Fibroblast of lung (primary cell): Measurements from ENCODE around the gene PDCD1LG2. TPM values are rescaled to one million over a fixed set of nuclear protein-coding genes. Genes with fewer than 3 reads are reported as not detected.
A peak's percentile ranks its signal among the peaks of the same experiment; 100 is the strongest.

Experiments
- DNase-seq, 2 donors: peaks; one replicate each; pipeline versions ENCODE4 v3.0.0 to v3.0.0-alpha.2; 2010; ENCODE audit warnings: low read depth in 2 of 2
- H2AFZ ChIP-seq: 2 replicates; pipeline ENCODE4 v1.5.1; 2012; ENCODE audit warnings: low read length, control low read depth, inconsistent platforms
- H3K27ac ChIP-seq: 2 replicates; pipeline ENCODE4 v1.5.1; 2011; ENCODE audit warnings: low read length, control low read depth; ENCODE audit not compliant: insufficient read depth
- H3K27me3 ChIP-seq: 2 replicates; pipeline ENCODE4 v1.5.1; 2011; ENCODE audit warnings: mild to moderate bottlenecking, low read length; ENCODE audit not compliant: control insufficient read depth, insufficient read depth
- H3K36me3 ChIP-seq: 2 replicates; pipeline ENCODE4 v1.5.1; 2011; ENCODE audit warnings: low read length; ENCODE audit not compliant: control insufficient read depth, insufficient read depth
- H3K4me1 ChIP-seq: 2 replicates; pipeline ENCODE4 v1.5.1; 2011; ENCODE audit warnings: low read length; ENCODE audit not compliant: control insufficient read depth, insufficient read depth; ENCODE audit errors: extremely low read depth
- H3K4me2 ChIP-seq: 2 replicates; pipeline ENCODE4 v1.5.1; 2011; ENCODE audit warnings: low read length, control low read depth; ENCODE audit not compliant: insufficient read depth; ENCODE audit errors: extremely low read depth
- H3K4me3 ChIP-seq, 4 experiments: fragments of 200-600 bp in 1 of 4; sonication (generic) in 1 of 4; replicated peaks in 1 of 4; 2 replicates each; pipeline ENCODE4 v1.5.1; 2011 to 2016; ENCODE audit warnings: low read length in 4 of 4, low read depth in 3 of 4, mild to moderate bottlenecking in 3 of 4, control low read depth in 2 of 4, inconsistent platforms in 1 of 4, mixed read lengths in 1 of 4; ENCODE audit not compliant: insufficient read depth in 1 of 4; ENCODE audit errors: control extremely low read depth in 1 of 4
- H3K79me2 ChIP-seq: 2 replicates; pipeline ENCODE4 v1.5.1; 2012; ENCODE audit warnings: mild to moderate bottlenecking, low read length, inconsistent platforms; ENCODE audit not compliant: control insufficient read depth, insufficient read depth
- H3K9ac ChIP-seq: 2 replicates; pipeline ENCODE4 v1.5.1; 2011; ENCODE audit warnings: mild to moderate bottlenecking, low read length, control low read depth; ENCODE audit not compliant: insufficient read depth
- H3K9me3 ChIP-seq: 2 replicates; pipeline ENCODE4 v1.5.1; 2012; ENCODE audit warnings: low read depth, low read length; ENCODE audit not compliant: control insufficient read depth, insufficient read depth
- H4K20me1 ChIP-seq: 2 replicates; pipeline ENCODE4 v1.5.1; 2011; ENCODE audit warnings: low read length; ENCODE audit not compliant: control insufficient read depth, insufficient read depth; ENCODE audit errors: extremely low read depth
- EZH2 ChIP-seq: IDR thresholded peaks from 2 replicates; pipeline ENCODE4 v1.5.1; 2012; ENCODE audit warnings: low read length, control low read depth, mild to moderate bottlenecking; ENCODE audit errors: missing control alignments
- polyA plus RNA-seq, 2 donors: library from polyadenylated mRNA; depleted of rRNA in 1 of 2; stranded (reverse) in 1 of 2; unstranded in 1 of 2; fragments of >200 nt; gene quantifications; 2 replicates each; pipeline ENCODE4 v1.2.1, GENCODE V29; 2011 to 2012; ENCODE audit warnings: missing spikeins in 1 of 2
- total RNA-seq: library from RNA; depleted of rRNA; stranded (reverse); fragments of >200 nt; gene quantifications from 2 replicates; pipeline ENCODE4 v1.2.1, GENCODE V29; 2014
- TF ChIP-seq, protein P1 (sequence below), 2 donors: IDR thresholded peaks in 1 of 2; conservative IDR thresholded peaks in 1 of 2; 1 replicate in 1 of 2; 2 replicates in 1 of 2; pipeline ENCODE4 v1.5.1; 2011 to 2012; ENCODE audit warnings: low read length in 2 of 2, control low read depth in 1 of 2, inconsistent platforms in 1 of 2, low read depth in 1 of 2, mild to moderate bottlenecking in 1 of 2

Gene PDCD1LG2
- total and polyA plus RNA-seq, 2 donors (not counting 1 experiment from before 2014, with no cell fraction given) = 6.9 to 16.9 TPM

DNA sequence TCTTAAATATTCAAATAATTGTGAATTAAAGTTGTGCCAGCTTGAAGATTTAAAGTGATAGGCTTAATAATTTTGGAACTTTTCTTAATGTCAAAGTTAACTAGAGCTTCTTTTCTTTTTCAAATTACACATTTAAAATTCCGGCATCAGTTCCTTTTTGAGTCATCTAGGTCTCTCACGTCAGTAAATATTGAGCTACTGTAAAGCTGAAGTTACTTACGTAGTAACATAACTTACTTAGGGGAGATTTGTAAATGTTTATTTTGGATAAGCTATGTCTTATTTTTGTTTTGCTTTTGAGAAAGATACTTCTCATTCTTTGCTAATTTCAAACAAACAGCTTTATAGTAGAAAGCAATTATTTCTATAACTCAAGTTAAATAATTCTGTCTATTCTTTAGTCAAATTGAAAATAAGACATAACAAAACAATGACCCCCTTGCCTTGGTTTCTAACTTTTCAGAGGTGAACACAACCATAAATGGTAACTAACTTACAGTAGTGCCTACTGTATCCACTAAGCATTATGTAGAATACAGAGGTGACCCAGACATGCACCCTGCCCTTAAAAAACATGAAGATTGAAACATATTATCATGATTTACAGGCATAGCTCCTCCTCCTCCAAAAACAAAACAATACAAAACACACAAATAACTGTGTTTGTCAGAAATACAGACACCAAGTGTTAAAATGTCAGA lies 30.2 kb upstream of the PDCD1LG2 start:
- H3K79me2 ChIP-seq = no peaks in the 10 kb centered on the region
- DNase-seq = no peak

GRCh38 chr9:5480919-5481318 lies 29.4 kb upstream of the PDCD1LG2 start:
- DNase-seq = no peak
- Histone ChIP-seq H3K27me3 (no peaks in the 10 kb centered on the region), H4K20me1 (no peaks in the 10 kb centered on the region), H3K4me3 (no peak overlapping the region), H3K36me3 (no peaks in the 10 kb centered on the region), H3K4me1 (no peaks in the 10 kb centered on the region), H3K79me2 (no peaks in the 10 kb centered on the region), H3K27ac (no peak overlapping the region), H3K9me3 (no peaks in the 10 kb centered on the region), H3K9ac (no peak overlapping the region), H2AFZ (no peak overlapping the region), H3K4me2 (no peak overlapping the region)
- TF ChIP-seq, protein P1, sequence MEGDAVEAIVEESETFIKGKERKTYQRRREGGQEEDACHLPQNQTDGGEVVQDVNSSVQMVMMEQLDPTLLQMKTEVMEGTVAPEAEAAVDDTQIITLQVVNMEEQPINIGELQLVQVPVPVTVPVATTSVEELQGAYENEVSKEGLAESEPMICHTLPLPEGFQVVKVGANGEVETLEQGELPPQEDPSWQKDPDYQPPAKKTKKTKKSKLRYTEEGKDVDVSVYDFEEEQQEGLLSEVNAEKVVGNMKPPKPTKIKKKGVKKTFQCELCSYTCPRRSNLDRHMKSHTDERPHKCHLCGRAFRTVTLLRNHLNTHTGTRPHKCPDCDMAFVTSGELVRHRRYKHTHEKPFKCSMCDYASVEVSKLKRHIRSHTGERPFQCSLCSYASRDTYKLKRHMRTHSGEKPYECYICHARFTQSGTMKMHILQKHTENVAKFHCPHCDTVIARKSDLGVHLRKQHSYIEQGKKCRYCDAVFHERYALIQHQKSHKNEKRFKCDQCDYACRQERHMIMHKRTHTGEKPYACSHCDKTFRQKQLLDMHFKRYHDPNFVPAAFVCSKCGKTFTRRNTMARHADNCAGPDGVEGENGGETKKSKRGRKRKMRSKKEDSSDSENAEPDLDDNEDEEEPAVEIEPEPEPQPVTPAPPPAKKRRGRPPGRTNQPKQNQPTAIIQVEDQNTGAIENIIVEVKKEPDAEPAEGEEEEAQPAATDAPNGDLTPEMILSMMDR (conservative IDR thresholded peaks at IDR 0.05 in 1 of 2, IDR thresholded peaks at IDR 0.05 in 1 of 2; ENCODE audit: low read depth in 1 of 2, low read length in 2 of 2) = no peak
- TF ChIP-seq EZH2 = no peak

More for the DNA sequence above, 30.2 kb upstream of the PDCD1LG2 start:
- H3K27ac ChIP-seq = no peak overlapping the region
- no peaks in the 10 kb centered on the region for H3K36me3 ChIP-seq
- no peaks in the 10 kb centered on the region for H4K20me1 ChIP-seq
- no peaks in the 10 kb centered on the region for H3K4me1 ChIP-seq
- H3K9ac ChIP-seq = no peak overlapping the region
- no peak overlapping the region for H2AFZ ChIP-seq
- no peak overlapping the region for H3K4me3 ChIP-seq
- H3K9me3 ChIP-seq = no peaks in the 10 kb centered on the region
- H3K4me2 ChIP-seq = no peak overlapping the region
- no peaks in the 10 kb centered on the region for H3K27me3 ChIP-seq
- TF ChIP-seq, protein P1 (conservative IDR thresholded peaks at IDR 0.05 in 1 of 2, IDR thresholded peaks at IDR 0.05 in 1 of 2; ENCODE audit: low read depth in 1 of 2, low read length in 2 of 2) = no peak
- TF ChIP-seq EZH2 = no peak

GRCh38 chr9:5481322-5482040 lies 28.9 kb upstream of the PDCD1LG2 start:
- H3K27ac ChIP-seq = no peak overlapping the region
- H3K36me3 ChIP-seq = no peaks in the 10 kb centered on the region
- no peak overlapping the region for H3K4me3 ChIP-seq
- DNase-seq = no peak
- H3K9me3 ChIP-seq = no peaks in the 10 kb centered on the region
- H3K4me1 ChIP-seq = no peaks in the 10 kb centered on the region
- H4K20me1 ChIP-seq = no peaks in the 10 kb centered on the region
- H3K9ac ChIP-seq = no peak overlapping the region
- no peak overlapping the region for H2AFZ ChIP-seq
- no peak overlapping the region for H3K4me2 ChIP-seq
- H3K27me3 ChIP-seq = no peaks in the 10 kb centered on the region
- no peaks in the 10 kb centered on the region for H3K79me2 ChIP-seq
- TF ChIP-seq, protein P1 (conservative IDR thresholded peaks at IDR 0.05 in 1 of 2, IDR thresholded peaks at IDR 0.05 in 1 of 2; ENCODE audit: low read depth in 1 of 2, low read length in 2 of 2) = peak in 1 of 2 donors; percentile 35
- TF ChIP-seq EZH2 = no peak
